GM23338 (cell line): ENCODE measurements around the gene MRTFA.

Source experiments
- CREB1 ChIP-seq: fragments of 250-450 bp; sonication (Bioruptor Pico); IDR thresholded peaks from 2 replicates; pipeline ENCODE4 v1.5.0; 2020; ENCODE audit warnings: low read depth, mild to moderate bottlenecking, moderate library complexity
- JUNB ChIP-seq: IDR thresholded peaks from one replicate; pipeline ENCODE4 v1.6.1; 2016; ENCODE audit warnings: antibody characterized with exemption; ENCODE audit not compliant: unreplicated experiment
- TF ChIP-seq, protein P1 (sequence below), 2 experiments: fragments of 200-600 bp in 1 of 2; sonication (generic) in 1 of 2; conservative IDR thresholded peaks; 2 replicates each; pipeline versions ENCODE4 v1.5.1 to v1.6.1; 2016 to 2017; ENCODE audit warnings: antibody characterized with exemption in 2 of 2, low read depth in 2 of 2, mild to moderate bottlenecking in 2 of 2, moderate library complexity in 1 of 2
- TF ChIP-seq, protein P2 (sequence below): IDR thresholded peaks from one replicate; pipeline ENCODE4 v1.6.1; 2018; ENCODE audit warnings: antibody characterized with exemption; ENCODE audit not compliant: unreplicated experiment

DNA sequence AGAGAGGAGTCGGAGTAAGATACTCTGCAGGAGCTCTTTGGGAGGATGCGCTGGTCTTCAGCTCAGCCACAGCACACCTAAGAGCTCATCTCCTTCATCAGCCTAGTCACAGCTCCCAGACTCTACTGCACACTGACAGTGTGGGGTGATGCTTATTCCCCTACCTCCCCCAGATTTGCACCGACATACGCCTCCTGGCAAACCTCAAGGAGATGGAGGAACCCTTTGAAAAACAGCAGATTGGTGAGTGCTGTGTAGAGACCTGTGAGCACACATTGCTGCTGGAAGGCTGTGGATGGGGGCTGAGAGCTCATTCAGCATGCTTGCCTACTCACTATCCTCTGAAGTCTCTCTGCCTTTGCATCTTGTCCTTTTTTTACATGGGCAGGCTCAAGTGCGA lies 275.4 kb downstream of the MRTFA start:
- TF ChIP-seq, protein P1, sequence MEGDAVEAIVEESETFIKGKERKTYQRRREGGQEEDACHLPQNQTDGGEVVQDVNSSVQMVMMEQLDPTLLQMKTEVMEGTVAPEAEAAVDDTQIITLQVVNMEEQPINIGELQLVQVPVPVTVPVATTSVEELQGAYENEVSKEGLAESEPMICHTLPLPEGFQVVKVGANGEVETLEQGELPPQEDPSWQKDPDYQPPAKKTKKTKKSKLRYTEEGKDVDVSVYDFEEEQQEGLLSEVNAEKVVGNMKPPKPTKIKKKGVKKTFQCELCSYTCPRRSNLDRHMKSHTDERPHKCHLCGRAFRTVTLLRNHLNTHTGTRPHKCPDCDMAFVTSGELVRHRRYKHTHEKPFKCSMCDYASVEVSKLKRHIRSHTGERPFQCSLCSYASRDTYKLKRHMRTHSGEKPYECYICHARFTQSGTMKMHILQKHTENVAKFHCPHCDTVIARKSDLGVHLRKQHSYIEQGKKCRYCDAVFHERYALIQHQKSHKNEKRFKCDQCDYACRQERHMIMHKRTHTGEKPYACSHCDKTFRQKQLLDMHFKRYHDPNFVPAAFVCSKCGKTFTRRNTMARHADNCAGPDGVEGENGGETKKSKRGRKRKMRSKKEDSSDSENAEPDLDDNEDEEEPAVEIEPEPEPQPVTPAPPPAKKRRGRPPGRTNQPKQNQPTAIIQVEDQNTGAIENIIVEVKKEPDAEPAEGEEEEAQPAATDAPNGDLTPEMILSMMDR (conservative IDR thresholded peaks at IDR 0.05; ENCODE audit: low read depth in 2 of 2) = no peak
- no peak for TF ChIP-seq CREB1 (CRISPR knock-in tag)
- TF ChIP-seq, protein P2, sequence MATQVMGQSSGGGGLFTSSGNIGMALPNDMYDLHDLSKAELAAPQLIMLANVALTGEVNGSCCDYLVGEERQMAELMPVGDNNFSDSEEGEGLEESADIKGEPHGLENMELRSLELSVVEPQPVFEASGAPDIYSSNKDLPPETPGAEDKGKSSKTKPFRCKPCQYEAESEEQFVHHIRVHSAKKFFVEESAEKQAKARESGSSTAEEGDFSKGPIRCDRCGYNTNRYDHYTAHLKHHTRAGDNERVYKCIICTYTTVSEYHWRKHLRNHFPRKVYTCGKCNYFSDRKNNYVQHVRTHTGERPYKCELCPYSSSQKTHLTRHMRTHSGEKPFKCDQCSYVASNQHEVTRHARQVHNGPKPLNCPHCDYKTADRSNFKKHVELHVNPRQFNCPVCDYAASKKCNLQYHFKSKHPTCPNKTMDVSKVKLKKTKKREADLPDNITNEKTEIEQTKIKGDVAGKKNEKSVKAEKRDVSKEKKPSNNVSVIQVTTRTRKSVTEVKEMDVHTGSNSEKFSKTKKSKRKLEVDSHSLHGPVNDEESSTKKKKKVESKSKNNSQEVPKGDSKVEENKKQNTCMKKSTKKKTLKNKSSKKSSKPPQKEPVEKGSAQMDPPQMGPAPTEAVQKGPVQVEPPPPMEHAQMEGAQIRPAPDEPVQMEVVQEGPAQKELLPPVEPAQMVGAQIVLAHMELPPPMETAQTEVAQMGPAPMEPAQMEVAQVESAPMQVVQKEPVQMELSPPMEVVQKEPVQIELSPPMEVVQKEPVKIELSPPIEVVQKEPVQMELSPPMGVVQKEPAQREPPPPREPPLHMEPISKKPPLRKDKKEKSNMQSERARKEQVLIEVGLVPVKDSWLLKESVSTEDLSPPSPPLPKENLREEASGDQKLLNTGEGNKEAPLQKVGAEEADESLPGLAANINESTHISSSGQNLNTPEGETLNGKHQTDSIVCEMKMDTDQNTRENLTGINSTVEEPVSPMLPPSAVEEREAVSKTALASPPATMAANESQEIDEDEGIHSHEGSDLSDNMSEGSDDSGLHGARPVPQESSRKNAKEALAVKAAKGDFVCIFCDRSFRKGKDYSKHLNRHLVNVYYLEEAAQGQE = no peak
- TF ChIP-seq JUNB = no peak
